ENCODE measurements around the gene CDCA3.

Gene CDCA3

GRCh38 chr12:6834873-6835272 lies 16.2 kb downstream of the CDCA3 start:
- TF ChIP-seq, protein P1, sequence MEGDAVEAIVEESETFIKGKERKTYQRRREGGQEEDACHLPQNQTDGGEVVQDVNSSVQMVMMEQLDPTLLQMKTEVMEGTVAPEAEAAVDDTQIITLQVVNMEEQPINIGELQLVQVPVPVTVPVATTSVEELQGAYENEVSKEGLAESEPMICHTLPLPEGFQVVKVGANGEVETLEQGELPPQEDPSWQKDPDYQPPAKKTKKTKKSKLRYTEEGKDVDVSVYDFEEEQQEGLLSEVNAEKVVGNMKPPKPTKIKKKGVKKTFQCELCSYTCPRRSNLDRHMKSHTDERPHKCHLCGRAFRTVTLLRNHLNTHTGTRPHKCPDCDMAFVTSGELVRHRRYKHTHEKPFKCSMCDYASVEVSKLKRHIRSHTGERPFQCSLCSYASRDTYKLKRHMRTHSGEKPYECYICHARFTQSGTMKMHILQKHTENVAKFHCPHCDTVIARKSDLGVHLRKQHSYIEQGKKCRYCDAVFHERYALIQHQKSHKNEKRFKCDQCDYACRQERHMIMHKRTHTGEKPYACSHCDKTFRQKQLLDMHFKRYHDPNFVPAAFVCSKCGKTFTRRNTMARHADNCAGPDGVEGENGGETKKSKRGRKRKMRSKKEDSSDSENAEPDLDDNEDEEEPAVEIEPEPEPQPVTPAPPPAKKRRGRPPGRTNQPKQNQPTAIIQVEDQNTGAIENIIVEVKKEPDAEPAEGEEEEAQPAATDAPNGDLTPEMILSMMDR (IDR thresholded peaks at IDR 0.05; ENCODE audit: low read depth, low read length, missing control alignments) = no peak
- no peak overlapping the region for H3K4me3 ChIP-seq (ENCODE audit: low read depth, low read length)

GRCh38 chr12:6834254-6834653 lies 16.8 kb downstream of the CDCA3 start:
- no peak overlapping the region for H3K4me3 ChIP-seq (ENCODE audit: low read depth, low read length)
- DNase-seq (ENCODE audit: low read depth) = no peak
- TF ChIP-seq, protein P1 (IDR thresholded peaks at IDR 0.05; ENCODE audit: low read depth, low read length, missing control alignments) = no peak

More at GRCh38 chr12:6834873-6835272, 16.2 kb downstream of the CDCA3 start:
- DNase-seq (ENCODE audit: low read depth) = no peak

- TF ChIP-seq, protein P1 (IDR thresholded peaks at IDR 0.05; ENCODE audit: low read depth, low read length, missing control alignments) = no peak
- H3K4me3 ChIP-seq (ENCODE audit: low read depth, low read length) = no peak overlapping the region
Observed at GRCh38 chr12:6833189-6833890, 17.7 kb downstream of the CDCA3 start.

DNA sequence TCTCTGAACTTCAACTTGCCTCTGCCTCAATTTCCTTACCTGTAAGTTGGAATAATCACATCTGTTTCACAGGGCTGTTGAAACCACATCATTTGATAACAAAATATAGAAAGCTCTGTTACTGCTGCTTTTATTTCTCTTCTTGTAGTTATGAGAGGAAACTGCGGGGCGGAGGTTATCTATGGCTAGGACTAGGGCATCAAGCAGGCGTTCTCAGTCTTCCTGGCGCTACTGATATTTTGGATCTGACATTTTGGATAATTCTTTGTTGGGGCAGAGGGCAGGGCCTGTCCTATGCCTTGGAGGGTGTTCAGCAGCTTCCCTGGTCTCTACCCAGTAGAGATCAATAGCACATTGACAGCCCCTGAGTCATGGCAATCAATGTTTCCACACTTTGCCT lies 19.0 kb downstream of the CDCA3 start:
- H3K4me3 ChIP-seq (ENCODE audit: low read depth, low read length) = no peak overlapping the region
- no peak for DNase-seq (ENCODE audit: low read depth)
- TF ChIP-seq, protein P1 (IDR thresholded peaks at IDR 0.05; ENCODE audit: low read depth, low read length, missing control alignments) = no peak

More at GRCh38 chr12:6833189-6833890, 17.7 kb downstream of the CDCA3 start:
- no peak for DNase-seq (ENCODE audit: low read depth)

GRCh38 chr12:6831450-6831995 lies 19.6 kb downstream of the CDCA3 start:
- DNase-seq (ENCODE audit: low read depth) = no peak
- no peak overlapping the region for H3K4me3 ChIP-seq (ENCODE audit: low read depth, low read length)
- TF ChIP-seq, protein P1 (IDR thresholded peaks at IDR 0.05; ENCODE audit: low read depth, low read length, missing control alignments) = no peak

DNA sequence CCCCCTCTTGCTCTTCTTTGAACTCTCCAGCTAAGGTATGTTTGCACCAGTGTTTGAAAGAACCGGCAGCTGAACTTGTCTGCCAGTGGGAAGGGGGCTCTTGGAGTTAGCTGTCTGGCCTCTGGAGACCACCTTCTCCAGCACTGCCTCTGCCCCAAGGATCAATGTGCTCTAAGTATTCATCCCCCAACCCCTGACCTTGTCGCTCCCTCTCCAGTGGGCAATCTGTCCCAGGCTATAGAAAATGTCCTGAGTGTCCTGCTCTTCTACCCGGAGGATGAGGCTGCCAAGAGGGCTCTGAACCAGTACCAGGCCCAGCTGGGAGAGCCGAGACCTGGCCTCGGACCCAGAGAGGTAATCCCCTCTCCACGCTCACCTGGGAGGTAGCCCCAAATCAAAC lies 20.1 kb downstream of the CDCA3 start:
- TF ChIP-seq, protein P1 (IDR thresholded peaks at IDR 0.05; ENCODE audit: low read depth, low read length, missing control alignments) = no peak
- no peak overlapping the region for H3K4me3 ChIP-seq (ENCODE audit: low read depth, low read length)

More for the DNA sequence above, 20.1 kb downstream of the CDCA3 start:
- no peak for DNase-seq (ENCODE audit: low read depth)

Measured in GM12864 (cell line).